GM18526 (cell line): Measurements from ENCODE around the gene NOSIP.

Experiments used
- POLR2A ChIP-seq: IDR thresholded peaks from 3 replicates; pipeline ENCODE4 v1.6.1; 2011; ENCODE audit not compliant: insufficient read length; ENCODE audit errors: extremely low read depth

Gene NOSIP

DNA sequence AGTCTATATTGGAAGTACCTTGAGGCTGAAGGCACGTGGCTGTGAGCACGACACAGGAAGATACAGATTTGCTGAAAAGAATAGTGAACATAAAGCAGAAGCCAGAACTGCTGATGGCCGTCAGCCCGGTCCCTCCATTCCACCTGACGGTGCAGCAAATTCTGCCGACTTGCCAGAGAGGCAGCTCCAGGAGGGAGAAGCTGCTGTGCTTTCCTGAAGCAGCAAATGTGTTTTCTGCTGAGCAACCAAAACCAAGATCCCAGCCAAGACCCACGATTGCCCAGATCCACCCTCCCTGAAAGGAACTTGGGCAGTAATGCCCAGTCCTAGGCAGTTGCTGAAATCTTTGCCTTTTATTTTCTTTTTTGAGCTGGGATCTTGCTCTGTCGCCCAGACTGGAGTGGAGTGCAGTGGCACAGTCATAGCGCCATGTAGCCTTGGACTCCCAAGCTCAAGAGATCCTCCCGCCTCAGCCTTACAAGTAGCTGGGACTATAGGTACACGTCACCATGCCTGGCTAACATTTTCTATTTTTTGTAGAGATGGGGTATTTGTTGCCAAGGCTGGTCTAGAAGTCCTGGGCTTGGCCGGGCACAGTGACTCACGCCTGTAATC lies 59.5 kb downstream of the NOSIP start:
- no peak for TF ChIP-seq POLR2A

DNA sequence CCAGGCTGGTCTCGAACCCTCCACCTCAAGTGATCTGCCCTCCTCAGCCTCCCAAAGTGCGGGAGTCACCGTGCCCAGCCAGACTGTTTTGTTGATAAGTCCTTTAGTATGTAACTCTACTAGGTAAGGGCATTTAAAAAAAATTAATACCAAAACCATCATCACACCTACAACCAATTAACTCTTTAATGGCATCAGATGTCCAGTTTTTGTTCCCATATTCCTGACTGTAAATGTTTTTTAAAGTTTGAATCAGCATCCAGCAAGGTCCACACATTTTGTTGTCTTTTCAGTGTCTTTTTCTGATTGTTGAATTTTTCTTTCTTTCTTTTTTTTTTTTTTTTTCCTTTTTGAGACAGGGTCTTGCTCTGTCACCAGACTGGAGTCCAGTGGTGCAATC lies 62.3 kb downstream of the NOSIP start:
- TF ChIP-seq POLR2A, result no peak

DNA sequence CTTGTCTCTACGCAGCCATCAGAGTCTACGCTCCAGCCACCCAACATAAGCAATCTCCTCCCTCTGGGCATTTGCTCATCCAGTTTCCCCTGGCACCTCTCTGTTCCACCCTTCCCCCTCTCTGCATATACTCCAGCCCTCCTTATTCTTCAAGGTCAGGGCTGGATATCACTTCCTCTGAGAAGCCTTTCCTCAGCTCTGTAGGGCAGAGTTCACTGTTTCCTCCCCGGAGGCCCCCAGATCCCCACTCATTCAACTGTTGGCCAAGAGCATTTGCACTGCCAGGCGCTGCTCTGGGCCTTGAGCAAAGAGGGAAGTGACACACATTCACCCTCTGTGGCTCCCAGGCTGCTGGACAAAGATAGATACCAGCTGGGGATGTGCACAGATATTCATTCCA lies 64.6 kb downstream of the NOSIP start:
- no peak for TF ChIP-seq POLR2A

DNA sequence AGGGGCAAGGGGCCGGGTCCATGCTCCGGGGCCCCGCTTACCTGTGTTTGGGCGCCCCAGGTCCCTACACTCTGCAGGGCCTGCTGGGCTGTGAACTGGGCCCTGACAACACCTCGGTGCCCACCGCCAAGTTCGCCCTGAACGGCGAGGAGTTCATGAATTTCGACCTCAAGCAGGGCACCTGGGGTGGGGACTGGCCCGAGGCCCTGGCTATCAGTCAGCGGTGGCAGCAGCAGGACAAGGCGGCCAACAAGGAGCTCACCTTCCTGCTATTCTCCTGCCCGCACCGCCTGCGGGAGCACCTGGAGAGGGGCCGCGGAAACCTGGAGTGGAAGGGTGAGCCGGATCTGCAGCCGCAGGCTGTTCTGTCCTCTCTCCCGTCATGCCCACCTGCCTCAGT lies 66.2 kb downstream of the NOSIP start:
- TF ChIP-seq POLR2A, result no peak

DNA sequence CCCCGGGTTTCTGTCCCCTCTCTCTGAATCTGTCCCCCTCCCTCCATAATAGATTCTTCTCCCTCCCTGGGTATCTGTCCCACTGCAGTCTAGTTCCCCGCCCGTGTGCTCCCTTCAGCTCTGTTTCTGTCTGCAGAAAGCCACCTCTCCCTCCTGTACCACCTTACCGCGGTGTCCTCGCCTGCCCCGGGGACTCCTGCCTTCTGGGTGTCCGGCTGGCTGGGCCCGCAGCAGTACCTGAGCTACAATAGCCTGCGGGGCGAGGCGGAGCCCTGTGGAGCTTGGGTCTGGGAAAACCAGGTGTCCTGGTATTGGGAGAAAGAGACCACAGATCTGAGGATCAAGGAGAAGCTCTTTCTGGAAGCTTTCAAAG lies 66.6 kb downstream of the NOSIP start:
- no peak for TF ChIP-seq POLR2A

DNA sequence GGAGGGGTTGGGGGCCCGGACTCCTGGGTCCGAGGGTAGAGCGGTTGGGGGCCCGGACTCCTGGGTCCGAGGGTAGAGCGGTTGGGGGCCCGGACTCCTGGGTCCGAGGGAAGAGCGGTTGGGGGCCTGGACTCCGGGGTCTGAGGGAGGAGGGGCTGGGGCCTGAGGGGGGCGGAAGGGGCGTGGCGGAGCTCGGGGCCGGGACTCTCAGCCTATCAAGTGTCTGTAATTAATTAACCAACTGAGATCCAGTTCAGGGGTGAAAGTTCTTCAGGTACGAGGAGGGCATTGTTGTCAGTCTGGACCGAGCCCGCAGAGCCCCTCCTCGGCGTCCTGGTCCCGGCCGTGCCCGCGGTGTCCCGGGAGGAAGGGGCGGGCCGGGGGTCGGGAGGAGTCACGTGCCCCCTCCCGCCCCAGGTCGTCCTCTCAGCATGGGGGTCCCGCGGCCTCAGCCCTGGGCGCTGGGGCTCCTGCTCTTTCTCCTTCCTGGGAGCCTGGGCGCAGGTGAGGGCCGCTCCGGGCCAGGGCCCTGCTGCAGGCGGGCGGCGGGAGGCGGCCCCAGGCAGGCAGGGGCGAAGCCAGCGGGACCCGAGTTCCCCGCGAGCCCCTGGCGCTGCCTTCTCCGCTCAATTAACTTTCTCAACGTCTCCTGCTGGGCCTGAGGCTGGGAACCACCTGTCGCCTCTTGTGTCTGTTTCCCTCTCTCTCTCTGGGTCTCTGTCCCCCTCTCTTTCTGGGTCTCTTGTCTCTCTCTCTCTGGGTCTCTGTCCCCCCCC lies 67.2 kb downstream of the NOSIP start:
- TF ChIP-seq POLR2A, result no peak

DNA sequence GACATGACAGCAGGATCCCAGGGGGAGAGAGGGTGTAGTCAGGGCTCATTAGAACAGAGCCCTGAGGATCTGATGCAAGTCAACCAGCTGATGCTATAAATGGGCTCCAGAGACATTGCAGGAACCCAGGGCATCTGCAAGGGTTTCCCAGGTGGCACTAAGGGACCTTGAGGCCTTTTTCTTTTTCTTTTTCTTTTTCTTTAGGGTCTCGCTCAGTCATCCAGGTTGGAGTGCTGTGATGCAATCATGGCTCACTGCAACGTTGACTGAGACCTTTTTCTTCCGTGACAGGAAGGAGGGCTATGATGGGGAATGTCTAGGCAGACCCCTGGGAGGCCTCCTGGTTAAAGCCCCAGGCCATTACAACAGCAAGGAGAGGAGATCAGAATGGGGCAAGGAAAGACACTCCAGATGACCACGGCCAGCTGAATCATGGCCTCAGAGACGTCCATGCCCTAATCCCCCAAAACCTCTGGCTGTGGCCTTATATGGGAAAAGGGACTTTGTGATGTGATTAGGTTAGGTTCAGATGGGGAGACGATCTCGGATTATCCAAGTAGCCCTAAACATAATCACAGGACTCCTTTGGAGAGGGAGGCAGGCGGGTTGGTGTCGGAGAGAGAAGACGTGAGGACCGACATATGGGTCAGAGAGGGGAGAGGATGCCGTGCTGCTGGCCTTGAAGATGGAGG lies 72.4 kb downstream of the NOSIP start:
- no peak for TF ChIP-seq POLR2A

DNA sequence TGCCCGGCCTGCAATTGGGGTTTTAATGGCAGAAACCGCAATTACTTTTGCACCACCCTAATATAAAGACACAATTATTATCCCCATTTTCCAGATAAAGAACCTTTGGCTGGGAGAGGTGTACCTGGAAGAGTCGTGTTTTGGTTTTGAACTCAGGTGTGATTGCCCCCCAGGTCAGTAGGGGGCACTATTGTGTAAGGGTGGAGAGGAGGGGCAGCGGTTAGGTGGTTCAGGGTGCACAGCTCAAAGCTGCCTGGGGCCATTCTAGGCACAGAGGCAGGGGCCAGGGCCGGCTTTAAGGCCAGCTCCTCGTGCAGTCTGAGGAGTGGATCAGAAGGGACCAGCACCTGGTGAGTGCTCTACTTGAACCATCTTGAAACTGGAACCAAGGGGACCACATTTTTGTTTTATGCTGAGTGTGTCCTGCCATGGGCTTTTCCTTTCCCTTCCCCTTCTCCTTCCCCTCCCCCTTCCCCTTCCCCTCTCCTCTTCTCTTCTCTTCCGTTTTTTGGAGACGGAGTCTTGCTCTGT lies 73.7 kb downstream of the NOSIP start:
- no peak for TF ChIP-seq POLR2A
